HepG2 (cell line): ENCODE results near the gene POLE. TPM values are rescaled to one million over a fixed set of nuclear protein-coding genes. Genes with fewer than 3 reads are reported as not detected.
A peak's percentile ranks its signal among the peaks of the same experiment; 100 is the strongest.

Experiments
- POLR2AphosphoS5 ChIP-seq: IDR thresholded peaks from 2 replicates; pipeline ENCODE4 v1.6.1; 2012; ENCODE audit warnings: low read depth, low read length
- ZNF709 ChIP-seq: sonication (generic); formaldehyde crosslinking; IDR thresholded peaks from 2 replicates; pipeline ENCODE4 v1.5.0; 2020; ENCODE audit warnings: mild to moderate bottlenecking, missing genetic modification reagents
- polyA plus RNA-seq, 8 experiments: library from polyadenylated mRNA; depleted of rRNA in 3 of 8; stranded (reverse) in 7 of 8; unstranded in 1 of 8; fragments of >200 nt; fragmentation: Illumina TruSeq in 4 of 8; extraction: Trizol in 4 of 8; gene quantifications; 2 replicates each; pipeline versions ENCODE4 v1.2.1 to v1.2.3, GENCODE V29; 2011 to 2016; ENCODE audit warnings: low read depth in 4 of 8, missing spikeins in 1 of 8, mixed read lengths in 1 of 8; ENCODE audit not compliant: insufficient read depth in 1 of 8
- total RNA-seq, 5 experiments: library from RNA; depleted of rRNA; stranded (reverse); fragments of >200 nt; fragmentation: Illumina TruSeq; extraction: Trizol; gene quantifications; 2 replicates each; pipeline ENCODE4 v1.2.3, GENCODE V29; 2016; ENCODE audit warnings: low read depth in 1 of 5
- TF ChIP-seq, protein P1 (sequence below): sonication (generic); formaldehyde crosslinking; IDR thresholded peaks from 2 replicates; pipeline ENCODE4 v1.5.0; 2020; ENCODE audit warnings: missing genetic modification reagents
- TF ChIP-seq, protein P2 (sequence below): sonication (generic); formaldehyde crosslinking; IDR thresholded peaks from 2 replicates; pipeline ENCODE4 v1.4.0; 2020; ENCODE audit warnings: mild to moderate bottlenecking, missing genetic modification reagents
- TF ChIP-seq, protein P3 (sequence below), 2 experiments: sonication (generic) in 1 of 2; formaldehyde crosslinking in 1 of 2; IDR thresholded peaks; 2 replicates each; pipeline versions ENCODE4 v1.4.0 to v1.6.1; 2018 to 2020; ENCODE audit warnings: missing genetic modification reagents in 2 of 2, borderline replicate concordance in 1 of 2, low read depth in 1 of 2, mild to moderate bottlenecking in 1 of 2, missing biosample characterization in 1 of 2
- TF ChIP-seq, protein P4 (sequence below): sonication (generic); formaldehyde crosslinking; IDR thresholded peaks from 2 replicates; pipeline ENCODE4 v1.4.0; 2020; ENCODE audit warnings: missing genetic modification reagents
- TF ChIP-seq, protein P5 (sequence below): IDR thresholded peaks from 2 replicates; pipeline ENCODE4 v1.6.1; 2016; ENCODE audit warnings: mild to moderate bottlenecking, missing biosample characterization, missing genetic modification reagents

POLE gene
- total and polyA plus RNA-seq, 2 of the 13 experiments (the other 11 are each of a cell fraction or from before 2014, with no cell fraction given) = 25.3 to 52.2 TPM

DNA sequence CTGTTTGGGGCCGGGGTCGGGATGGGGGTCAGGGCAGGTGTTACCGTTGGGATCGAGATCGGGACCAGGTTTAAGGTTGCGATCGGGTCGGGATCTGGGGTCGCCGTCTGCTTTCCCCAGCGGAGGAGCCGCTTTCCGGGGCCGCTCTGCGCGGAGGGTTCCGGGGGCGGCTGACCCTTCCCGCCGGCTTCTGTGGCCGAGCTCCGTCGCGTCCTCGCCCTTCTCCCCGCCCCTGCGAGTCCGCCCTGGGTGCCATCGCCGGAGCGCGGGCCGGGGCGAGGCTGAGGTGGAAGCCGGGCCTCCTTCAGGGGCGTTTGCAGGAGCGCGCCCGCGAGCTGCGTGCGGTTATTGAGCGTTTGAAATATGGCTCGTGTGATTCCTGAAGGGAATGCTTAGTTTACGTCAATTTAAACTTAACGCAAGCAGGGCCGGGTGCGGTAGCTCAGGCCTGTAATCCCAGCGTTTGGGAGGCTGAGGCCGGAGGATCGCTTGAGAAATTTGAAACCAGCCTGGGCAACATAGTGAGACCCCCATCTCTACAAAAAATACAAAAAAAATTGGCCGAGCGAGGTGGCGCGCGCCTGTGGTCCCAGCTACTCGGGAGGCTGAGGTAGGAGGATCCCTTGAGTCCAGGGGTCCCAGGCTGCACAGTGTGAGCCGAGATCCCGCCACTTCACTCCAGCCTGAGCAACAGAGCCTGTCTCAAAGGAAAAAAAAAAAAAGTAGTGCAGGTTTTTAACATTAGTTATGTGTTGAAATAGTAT lies 24.1 kb upstream of the POLE start (continued):
- TF ChIP-seq, protein P1, sequence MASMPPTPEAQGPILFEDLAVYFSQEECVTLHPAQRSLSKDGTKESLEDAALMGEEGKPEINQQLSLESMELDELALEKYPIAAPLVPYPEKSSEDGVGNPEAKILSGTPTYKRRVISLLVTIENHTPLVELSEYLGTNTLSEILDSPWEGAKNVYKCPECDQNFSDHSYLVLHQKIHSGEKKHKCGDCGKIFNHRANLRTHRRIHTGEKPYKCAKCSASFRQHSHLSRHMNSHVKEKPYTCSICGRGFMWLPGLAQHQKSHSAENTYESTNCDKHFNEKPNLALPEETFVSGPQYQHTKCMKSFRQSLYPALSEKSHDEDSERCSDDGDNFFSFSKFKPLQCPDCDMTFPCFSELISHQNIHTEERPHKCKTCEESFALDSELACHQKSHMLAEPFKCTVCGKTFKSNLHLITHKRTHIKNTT (CRISPR knock-in tag) = no peak
- TF ChIP-seq POLR2AphosphoS5 = no peak
- TF ChIP-seq, protein P2, sequence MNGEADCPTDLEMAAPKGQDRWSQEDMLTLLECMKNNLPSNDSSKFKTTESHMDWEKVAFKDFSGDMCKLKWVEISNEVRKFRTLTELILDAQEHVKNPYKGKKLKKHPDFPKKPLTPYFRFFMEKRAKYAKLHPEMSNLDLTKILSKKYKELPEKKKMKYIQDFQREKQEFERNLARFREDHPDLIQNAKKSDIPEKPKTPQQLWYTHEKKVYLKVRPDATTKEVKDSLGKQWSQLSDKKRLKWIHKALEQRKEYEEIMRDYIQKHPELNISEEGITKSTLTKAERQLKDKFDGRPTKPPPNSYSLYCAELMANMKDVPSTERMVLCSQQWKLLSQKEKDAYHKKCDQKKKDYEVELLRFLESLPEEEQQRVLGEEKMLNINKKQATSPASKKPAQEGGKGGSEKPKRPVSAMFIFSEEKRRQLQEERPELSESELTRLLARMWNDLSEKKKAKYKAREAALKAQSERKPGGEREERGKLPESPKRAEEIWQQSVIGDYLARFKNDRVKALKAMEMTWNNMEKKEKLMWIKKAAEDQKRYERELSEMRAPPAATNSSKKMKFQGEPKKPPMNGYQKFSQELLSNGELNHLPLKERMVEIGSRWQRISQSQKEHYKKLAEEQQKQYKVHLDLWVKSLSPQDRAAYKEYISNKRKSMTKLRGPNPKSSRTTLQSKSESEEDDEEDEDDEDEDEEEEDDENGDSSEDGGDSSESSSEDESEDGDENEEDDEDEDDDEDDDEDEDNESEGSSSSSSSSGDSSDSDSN (CRISPR knock-in tag) = peak; percentile 53; the same call in 1 of the 2 replicates
- TF ChIP-seq, protein P3, sequence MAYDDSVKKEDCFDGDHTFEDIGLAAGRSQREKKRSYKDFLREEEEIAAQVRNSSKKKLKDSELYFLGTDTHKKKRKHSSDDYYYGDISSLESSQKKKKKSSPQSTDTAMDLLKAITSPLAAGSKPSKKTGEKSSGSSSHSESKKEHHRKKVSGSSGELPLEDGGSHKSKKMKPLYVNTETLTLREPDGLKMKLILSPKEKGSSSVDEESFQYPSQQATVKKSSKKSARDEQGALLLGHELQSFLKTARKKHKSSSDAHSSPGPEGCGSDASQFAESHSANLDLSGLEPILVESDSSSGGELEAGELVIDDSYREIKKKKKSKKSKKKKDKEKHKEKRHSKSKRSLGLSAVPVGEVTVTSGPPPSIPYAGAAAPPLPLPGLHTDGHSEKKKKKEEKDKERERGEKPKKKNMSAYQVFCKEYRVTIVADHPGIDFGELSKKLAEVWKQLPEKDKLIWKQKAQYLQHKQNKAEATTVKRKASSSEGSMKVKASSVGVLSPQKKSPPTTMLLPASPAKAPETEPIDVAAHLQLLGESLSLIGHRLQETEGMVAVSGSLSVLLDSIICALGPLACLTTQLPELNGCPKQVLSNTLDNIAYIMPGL (CRISPR knock-in tag; IDR thresholded peaks at IDR 0.05; ENCODE audit: borderline replicate concordance in 1 of 2, low read depth in 1 of 2) = no peak
- TF ChIP-seq, protein P4, sequence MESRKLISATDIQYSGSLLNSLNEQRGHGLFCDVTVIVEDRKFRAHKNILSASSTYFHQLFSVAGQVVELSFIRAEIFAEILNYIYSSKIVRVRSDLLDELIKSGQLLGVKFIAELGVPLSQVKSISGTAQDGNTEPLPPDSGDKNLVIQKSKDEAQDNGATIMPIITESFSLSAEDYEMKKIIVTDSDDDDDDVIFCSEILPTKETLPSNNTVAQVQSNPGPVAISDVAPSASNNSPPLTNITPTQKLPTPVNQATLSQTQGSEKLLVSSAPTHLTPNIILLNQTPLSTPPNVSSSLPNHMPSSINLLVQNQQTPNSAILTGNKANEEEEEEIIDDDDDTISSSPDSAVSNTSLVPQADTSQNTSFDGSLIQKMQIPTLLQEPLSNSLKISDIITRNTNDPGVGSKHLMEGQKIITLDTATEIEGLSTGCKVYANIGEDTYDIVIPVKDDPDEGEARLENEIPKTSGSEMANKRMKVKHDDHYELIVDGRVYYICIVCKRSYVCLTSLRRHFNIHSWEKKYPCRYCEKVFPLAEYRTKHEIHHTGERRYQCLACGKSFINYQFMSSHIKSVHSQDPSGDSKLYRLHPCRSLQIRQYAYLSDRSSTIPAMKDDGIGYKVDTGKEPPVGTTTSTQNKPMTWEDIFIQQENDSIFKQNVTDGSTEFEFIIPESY (CRISPR knock-in tag) = no peak
- TF ChIP-seq, protein P5, sequence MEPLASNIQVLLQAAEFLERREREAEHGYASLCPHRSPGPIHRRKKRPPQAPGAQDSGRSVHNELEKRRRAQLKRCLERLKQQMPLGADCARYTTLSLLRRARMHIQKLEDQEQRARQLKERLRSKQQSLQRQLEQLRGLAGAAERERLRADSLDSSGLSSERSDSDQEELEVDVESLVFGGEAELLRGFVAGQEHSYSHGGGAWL (CRISPR knock-in tag) = no peak
- TF ChIP-seq ZNF709 = 0 out of 2 replicates have a peak, but pooled peaks have one; percentile 2
